ENCODE measurements around the gene CBFA2T2.

Gene CBFA2T2

DNA sequence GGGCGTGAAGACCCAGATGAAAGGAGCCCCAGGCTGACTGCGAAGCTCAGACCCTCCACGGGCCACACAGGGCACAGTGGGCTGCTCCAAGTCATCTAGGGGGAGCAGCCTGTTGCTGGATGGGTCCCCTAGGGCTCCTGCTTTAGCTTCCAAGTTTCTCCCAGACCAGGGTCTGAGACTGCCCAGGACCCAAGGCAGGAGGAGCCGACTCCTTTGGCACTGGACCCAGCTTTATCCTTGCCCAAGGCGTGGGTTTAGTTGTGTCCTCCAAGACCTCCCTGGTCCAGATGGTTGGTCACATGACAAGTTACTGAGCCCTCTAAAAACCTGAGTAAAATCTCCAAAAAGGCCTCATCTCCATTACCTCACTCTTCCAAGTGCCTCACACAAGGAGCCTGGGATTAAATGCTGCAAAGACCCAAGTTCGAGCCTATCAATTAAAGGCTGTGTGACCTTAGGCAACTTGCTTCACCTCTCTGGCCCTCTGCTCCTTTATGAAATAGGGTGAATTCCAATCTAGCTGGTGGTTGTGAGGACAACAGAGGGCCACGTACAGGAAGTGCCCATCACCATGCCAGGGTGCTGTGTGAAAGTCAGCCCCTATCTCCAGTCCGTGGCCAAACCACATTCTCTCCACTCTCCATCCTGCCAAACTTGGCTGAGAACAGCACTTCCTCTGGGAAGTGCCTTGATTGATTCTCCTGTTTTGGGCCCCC lies 181.8 kb downstream of the CBFA2T2 start:
- H3K4me3 ChIP-seq (ENCODE audit: low read depth, low read length) = no peak overlapping the region
- no peak for TF ChIP-seq CTCF (IDR thresholded peaks at IDR 0.05; ENCODE audit: low read depth, low read length, missing control alignments)
- no peaks in the 10 kb centered on the region for H3K36me3 ChIP-seq (replicated peaks)
- H3K27me3 ChIP-seq (replicated peaks) = no peaks in the 10 kb centered on the region
- in situ Hi-C loops (cut with HindIII; ENCODE audit: low pct_ligation_motif_present, low sequenced_read_pairs) = no loop called here
- no peak for DNase-seq
- no peak overlapping the region for H3K27ac ChIP-seq

- TF ChIP-seq CTCF (IDR thresholded peaks at IDR 0.05; ENCODE audit: low read depth, low read length, missing control alignments) = no peak
- no peaks in the 10 kb centered on the region for H3K27me3 ChIP-seq (replicated peaks)
- H3K4me3 ChIP-seq (ENCODE audit: low read depth, low read length) = no peak overlapping the region
- in situ Hi-C loops (cut with HindIII; ENCODE audit: low pct_ligation_motif_present, low sequenced_read_pairs) = no loop called here
- H3K36me3 ChIP-seq (replicated peaks) = no peaks in the 10 kb centered on the region
- no peak overlapping the region for H3K27ac ChIP-seq
- DNase-seq = no peak
These were observed 182.7 kb downstream of the CBFA2T2 start for GRCh38 chr20:33672426-33673113.

- no peak for DNase-seq
- TF ChIP-seq CTCF (IDR thresholded peaks at IDR 0.05; ENCODE audit: low read depth, low read length, missing control alignments) = no peak
- Histone ChIP-seq H3K4me3 (ENCODE audit: low read depth, low read length) (peak overlapping the region; percentile 69), H3K27me3 (replicated peaks) (no peaks in the 10 kb centered on the region), H3K27ac (no peak overlapping the region), H3K36me3 (replicated peaks) (no peaks in the 10 kb centered on the region)
- in situ Hi-C loops (cut with HindIII; ENCODE audit: low pct_ligation_motif_present, low sequenced_read_pairs) = no loop called here
These were observed 183.2 kb downstream of the CBFA2T2 start for GRCh38 chr20:33673114-33673409.

- Histone ChIP-seq H3K36me3 (replicated peaks) (no peaks in the 10 kb centered on the region), H3K27ac (no peak overlapping the region), H3K4me3 (ENCODE audit: low read depth, low read length) (peak overlapping the region; percentile 69), H3K27me3 (replicated peaks) (no peaks in the 10 kb centered on the region)
- no peak for TF ChIP-seq CTCF (IDR thresholded peaks at IDR 0.05; ENCODE audit: low read depth, low read length, missing control alignments)
- in situ Hi-C loops (cut with HindIII; ENCODE audit: low pct_ligation_motif_present, low sequenced_read_pairs) = no loop called here
- no peak for DNase-seq
These were observed 183.8 kb downstream of the CBFA2T2 start for GRCh38 chr20:33673410-33674293.

GRCh38 chr20:33674294-33675135 lies 184.6 kb downstream of the CBFA2T2 start, which contains the start of gene NECAB3:
Gene NECAB3 (minus strand): TSS chr20:33674428. CDS start chr20:33674352, 76 bp downstream.
- H3K27me3 ChIP-seq (replicated peaks) = no peaks in the 10 kb centered on the region
- in situ Hi-C loops (cut with HindIII; ENCODE audit: low pct_ligation_motif_present, low sequenced_read_pairs) = no loop called here
- no peak within 1 kb of the TSS for H3K27ac ChIP-seq
- no peak for TF ChIP-seq CTCF (IDR thresholded peaks at IDR 0.05; ENCODE audit: low read depth, low read length, missing control alignments)
- no peaks in the 10 kb centered on the region for H3K36me3 ChIP-seq (replicated peaks)
- peak; percentile 60 for DNase-seq
- H3K4me3 ChIP-seq (ENCODE audit: low read depth, low read length) = peak within 1 kb of the TSS; percentile 69
